Right atrium auricular region (tissue), 2 donors: ENCODE measurements around the gene MMD. TPM values are rescaled to one million over a fixed set of nuclear protein-coding genes. Genes with fewer than 3 reads are reported as not detected.
"Not testable (repeated sequence)": the region's sequence is repeated elsewhere in the genome, so short reads cannot be mapped to it uniquely, and the experiment has no call there.

Experiments
- DNase-seq: peaks from one replicate; pipeline ENCODE4 v3.0.0-alpha.2; 2019; ENCODE audit warnings: low spot score
- H3K27ac ChIP-seq, 2 donors: fragments of 200-600 bp; sonication (generic); 1 replicate in 1 of 2; 2 replicates in 1 of 2; pipeline ENCODE4 v1.5.1; 2016 to 2019
- H3K27me3 ChIP-seq, 2 donors: fragments of 200-600 bp; sonication (generic); one replicate each; pipeline versions ENCODE4 v1.5.1 to v1.6.0; 2017 to 2019
- H3K36me3 ChIP-seq: fragments of 200-600 bp; sonication (generic); one replicate; pipeline ENCODE4 v1.5.1; 2016
- H3K4me1 ChIP-seq, 2 donors: fragments of 200-600 bp; sonication (generic); one replicate each; pipeline versions ENCODE4 v1.5.1 to v1.6.0; 2017 to 2019
- H3K4me3 ChIP-seq, 2 donors: fragments of 200-600 bp; sonication (generic); 1 replicate in 1 of 2; 2 replicates in 1 of 2; pipeline ENCODE4 v1.5.1; 2017 to 2019; ENCODE audit warnings: mild to moderate bottlenecking in 1 of 2, moderate library complexity in 1 of 2
- H3K9me3 ChIP-seq, 2 donors: fragments of 200-600 bp; sonication (generic); one replicate each; pipeline ENCODE4 v1.5.1; 2019
- total RNA-seq, 2 donors: library from RNA; depleted of rRNA; stranded (reverse); fragments of >200 nt; gene quantifications; one replicate each; pipeline ENCODE4 v1.1.0, GENCODE V29; 2016
- TF ChIP-seq, protein P1 (sequence below), 2 donors: fragments of 200-600 bp; sonication (generic); IDR thresholded peaks; one replicate each; pipeline ENCODE4 v1.5.1; 2019; ENCODE audit warnings: antibody characterized with exemption in 2 of 2

Gene MMD
- total RNA-seq, 2 donors from 2014 or later, result 12.5 to 17.5 TPM

DNA sequence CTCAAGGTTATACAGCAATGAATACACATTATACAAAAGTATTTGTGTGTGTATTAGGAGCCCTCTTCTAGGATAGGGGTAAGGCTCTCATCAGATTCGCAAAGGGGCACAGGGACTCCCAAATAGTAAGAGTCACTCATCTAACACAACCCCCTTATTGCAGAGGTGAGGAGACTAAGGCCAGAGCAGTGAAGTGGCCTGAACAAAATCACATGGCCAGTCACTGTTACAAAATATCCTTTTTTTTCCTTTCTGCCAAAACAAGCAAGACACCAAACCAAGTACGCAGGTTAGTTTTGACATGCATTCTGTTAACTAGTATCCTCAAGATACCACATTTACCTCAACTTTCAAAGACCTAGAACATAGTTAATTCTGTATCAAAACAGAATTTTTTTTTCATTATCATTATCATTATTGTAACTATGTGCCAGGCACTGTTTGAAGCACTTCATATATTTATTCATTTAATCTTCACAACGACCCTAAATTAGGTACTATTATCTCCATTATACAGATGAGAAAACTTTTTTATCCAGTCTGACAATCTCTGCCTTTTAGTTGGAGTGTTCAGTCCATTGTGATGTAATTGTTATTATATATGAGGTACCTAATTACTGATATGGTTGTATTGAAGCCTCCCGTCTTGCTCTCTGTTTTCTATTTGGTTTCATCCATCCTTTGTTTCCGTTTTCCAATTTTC is 25.7 kb downstream of the MMD start:
- TF ChIP-seq, protein P1, sequence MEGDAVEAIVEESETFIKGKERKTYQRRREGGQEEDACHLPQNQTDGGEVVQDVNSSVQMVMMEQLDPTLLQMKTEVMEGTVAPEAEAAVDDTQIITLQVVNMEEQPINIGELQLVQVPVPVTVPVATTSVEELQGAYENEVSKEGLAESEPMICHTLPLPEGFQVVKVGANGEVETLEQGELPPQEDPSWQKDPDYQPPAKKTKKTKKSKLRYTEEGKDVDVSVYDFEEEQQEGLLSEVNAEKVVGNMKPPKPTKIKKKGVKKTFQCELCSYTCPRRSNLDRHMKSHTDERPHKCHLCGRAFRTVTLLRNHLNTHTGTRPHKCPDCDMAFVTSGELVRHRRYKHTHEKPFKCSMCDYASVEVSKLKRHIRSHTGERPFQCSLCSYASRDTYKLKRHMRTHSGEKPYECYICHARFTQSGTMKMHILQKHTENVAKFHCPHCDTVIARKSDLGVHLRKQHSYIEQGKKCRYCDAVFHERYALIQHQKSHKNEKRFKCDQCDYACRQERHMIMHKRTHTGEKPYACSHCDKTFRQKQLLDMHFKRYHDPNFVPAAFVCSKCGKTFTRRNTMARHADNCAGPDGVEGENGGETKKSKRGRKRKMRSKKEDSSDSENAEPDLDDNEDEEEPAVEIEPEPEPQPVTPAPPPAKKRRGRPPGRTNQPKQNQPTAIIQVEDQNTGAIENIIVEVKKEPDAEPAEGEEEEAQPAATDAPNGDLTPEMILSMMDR (IDR thresholded peaks at IDR 0.05), result no peak
- Histone ChIP-seq H3K4me1 (no peaks in the 10 kb centered on the region), H3K4me3 (no peak overlapping the region), H3K27ac (no peak overlapping the region), H3K9me3 (no peaks in the 10 kb centered on the region), H3K27me3 (no peaks in the 10 kb centered on the region), H3K36me3 (peaks cover 36% of the 10 kb centered on the region)
- DNase-seq, result no peak

DNA sequence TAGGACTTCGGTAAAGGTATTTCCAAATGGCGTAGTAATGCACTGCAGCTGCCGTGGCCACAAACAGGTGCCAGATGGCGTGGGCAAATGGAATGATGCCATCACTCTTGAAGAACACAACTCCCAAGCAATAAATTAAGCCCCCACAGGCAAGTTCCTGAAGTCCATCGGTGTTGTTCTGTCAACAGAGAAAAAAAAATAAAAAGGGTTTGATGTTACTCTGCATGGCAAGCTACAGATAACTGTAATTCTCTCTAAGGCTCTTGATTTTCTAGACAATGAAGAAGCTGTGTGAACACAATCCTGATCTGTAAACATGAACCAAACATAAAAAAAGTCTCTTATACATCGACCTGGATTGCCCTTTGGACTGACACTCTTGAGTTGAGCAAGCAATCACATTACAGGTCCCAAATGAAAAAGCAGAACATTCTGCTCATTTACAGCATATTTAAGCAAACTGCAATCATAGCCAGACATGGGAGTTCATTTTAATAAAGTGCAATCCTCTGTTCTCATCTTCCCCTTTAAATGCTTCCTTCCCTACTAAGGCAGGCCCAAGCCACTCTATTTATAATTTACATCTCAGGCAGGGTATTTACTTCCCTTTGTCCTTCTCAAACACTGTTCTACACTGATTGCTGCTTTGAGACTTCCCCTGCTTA is 27.1 kb downstream of the MMD start:
- no peaks in the 10 kb centered on the region for H3K4me1 ChIP-seq
- peaks cover 21% of the 10 kb centered on the region for H3K36me3 ChIP-seq
- H3K27ac ChIP-seq, result no peak overlapping the region
- DNase-seq, result no peak
- no peak overlapping the region for H3K4me3 ChIP-seq
- no peaks in the 10 kb centered on the region for H3K9me3 ChIP-seq
- H3K27me3 ChIP-seq, result no peaks in the 10 kb centered on the region
- TF ChIP-seq, protein P1 (IDR thresholded peaks at IDR 0.05), result no peak

- Histone ChIP-seq H3K4me3 (no peak overlapping the region), H3K4me1 (peaks cover 0 to 7% of the 10 kb centered on the region in 2 donors), H3K27me3 (no peaks in the 10 kb centered on the region), H3K27ac (no peak overlapping the region), H3K36me3 (peaks cover 21% of the 10 kb centered on the region), H3K9me3 (no peaks in the 10 kb centered on the region)
- TF ChIP-seq, protein P1 (IDR thresholded peaks at IDR 0.05), result no peak
- DNase-seq, result no peak
Observed at GRCh38 chr17:55391764-55392467, 29.7 kb downstream of the MMD start.

DNA sequence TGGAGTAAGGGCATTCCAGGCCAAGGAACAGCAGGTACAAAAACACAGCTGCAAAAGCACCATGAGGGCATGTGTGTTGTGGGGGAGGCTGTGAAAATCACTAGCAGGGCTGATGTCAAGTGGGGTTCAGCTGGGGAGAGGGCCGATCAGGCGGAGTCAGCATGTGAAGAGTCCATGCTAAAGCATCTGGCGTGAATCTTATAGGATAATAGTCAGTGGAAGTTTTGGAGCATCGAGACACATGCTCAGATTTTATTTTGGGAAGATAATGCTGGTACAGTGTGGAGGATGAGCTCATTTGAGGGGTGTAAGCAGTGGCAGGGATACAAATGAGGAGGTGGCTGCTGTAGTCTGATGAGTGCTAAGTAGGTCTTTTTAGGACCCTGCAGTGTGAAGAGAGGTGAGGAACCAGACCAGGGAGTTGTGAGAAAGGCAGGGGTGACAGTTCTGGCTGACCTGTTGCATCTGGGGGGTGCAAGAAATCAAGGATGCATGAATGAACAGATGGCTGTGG is 30.3 kb downstream of the MMD start:
- no peak overlapping the region for H3K27ac ChIP-seq
- peaks cover 21% of the 10 kb centered on the region for H3K36me3 ChIP-seq
- H3K4me3 ChIP-seq, result no peak overlapping the region
- TF ChIP-seq, protein P1 (IDR thresholded peaks at IDR 0.05), result no peak
- H3K9me3 ChIP-seq, result no peaks in the 10 kb centered on the region
- H3K27me3 ChIP-seq, result no peaks in the 10 kb centered on the region
- DNase-seq, result no peak
- H3K4me1 ChIP-seq, result peaks cover 0 to 7% of the 10 kb centered on the region in 2 donors

GRCh38 chr17:55390364-55390977 is 31.2 kb downstream of the MMD start:
- H3K27ac ChIP-seq, result no peak overlapping the region
- TF ChIP-seq, protein P1 (IDR thresholded peaks at IDR 0.05), result no peak
- no peak overlapping the region for H3K4me3 ChIP-seq
- peaks cover 21% of the 10 kb centered on the region for H3K36me3 ChIP-seq
- no peaks in the 10 kb centered on the region for H3K9me3 ChIP-seq
- no peaks in the 10 kb centered on the region for H3K27me3 ChIP-seq
- DNase-seq, result no peak
- H3K4me1 ChIP-seq, result peaks cover 0 to 7% of the 10 kb centered on the region in 2 donors

GRCh38 chr17:55389715-55390114 is 31.9 kb downstream of the MMD start:
- Histone ChIP-seq H3K36me3 (peaks cover 21% of the 10 kb centered on the region), H3K4me1 (peaks cover 0 to 10% of the 10 kb centered on the region in 2 donors)
- not testable (repeated sequence) for H3K27me3 ChIP-seq, H3K4me3 ChIP-seq, H3K27ac ChIP-seq, DNase-seq, H3K9me3 ChIP-seq
